Thoracic aorta (tissue), 2 donors: ENCODE data around the gene NUSAP1. TPM values are rescaled to one million over a fixed set of nuclear protein-coding genes. Genes with fewer than 3 reads are reported as not detected.
"Not testable (repeated sequence)": the region's sequence is repeated elsewhere in the genome, so short reads cannot be mapped to it uniquely, and the experiment has no call there.

ENCODE experiments used
- ATAC-seq: fragments of 150-250 bp; one replicate; pipeline ENCODE4 v1.8.0; 2017; ENCODE audit warnings: low read depth; ENCODE audit not compliant: insufficient number of reproducible peaks, low FRiP score
- DNase-seq: peaks from one replicate; pipeline ENCODE4 v3.0.0-alpha.2; 2020; ENCODE audit warnings: low spot score
- H3K27ac ChIP-seq, 2 donors: fragments of 200-600 bp; sonication (generic); 1 replicate in 1 of 2; 2 replicates in 1 of 2; pipeline ENCODE4 v1.5.1; 2016; ENCODE audit warnings: mild to moderate bottlenecking in 2 of 2, moderate library complexity in 2 of 2
- H3K27me3 ChIP-seq: fragments of 200-600 bp; sonication (generic); replicated peaks from 2 replicates; pipeline ENCODE4 v1.6.0; 2016; ENCODE audit warnings: mild to moderate bottlenecking; ENCODE audit not compliant: insufficient read depth
- H3K36me3 ChIP-seq: fragments of 200-600 bp; sonication (generic); one replicate; pipeline ENCODE4 v1.5.1; 2016
- H3K4me1 ChIP-seq, 2 donors: fragments of 200-600 bp; sonication (generic); 1 replicate in 1 of 2; 2 replicates in 1 of 2; pipeline versions ENCODE4 v1.5.1 to v1.6.0; 2016; ENCODE audit warnings: low read depth in 2 of 2, mild to moderate bottlenecking in 1 of 2; ENCODE audit not compliant: control insufficient read depth in 1 of 2
- H3K4me3 ChIP-seq: fragments of 200-600 bp; sonication (generic); 2 replicates; pipeline ENCODE4 v1.5.1; 2016; ENCODE audit warnings: mild to moderate bottlenecking
- H3K9me3 ChIP-seq: fragments of 200-600 bp; sonication (generic); 2 replicates; pipeline ENCODE4 v1.5.1; 2016
- CTCF ChIP-seq: fragments of 200-600 bp; sonication (generic); IDR thresholded peaks from one replicate; pipeline ENCODE4 v1.5.1; 2019; ENCODE audit warnings: antibody characterized with exemption
- total RNA-seq, 2 donors: library from RNA; depleted of rRNA; stranded (reverse); fragments of >200 nt; gene quantifications; one replicate each; pipeline versions ENCODE4 v1.1.0 to v1.2.3, GENCODE V29; 2016

Gene NUSAP1
- total RNA-seq, 2 donors from 2014 or later, result 1.4 to 5.7 TPM

- Histone ChIP-seq H3K27ac (no peak overlapping the region), H3K4me3 (no peak overlapping the region), H3K4me1 (peaks cover 0 to 13% of the 10 kb centered on the region in 2 donors), H3K9me3 (no peaks in the 10 kb centered on the region), H3K27me3 (no peaks in the 10 kb centered on the region), H3K36me3 (peaks cover 7% of the 10 kb centered on the region)
- DNase-seq (no peak), ATAC-seq (no peak)
- TF ChIP-seq CTCF, result no peak
Observed at GRCh38 chr15:41292521-41292920, 40.2 kb upstream of the NUSAP1 start.

DNA sequence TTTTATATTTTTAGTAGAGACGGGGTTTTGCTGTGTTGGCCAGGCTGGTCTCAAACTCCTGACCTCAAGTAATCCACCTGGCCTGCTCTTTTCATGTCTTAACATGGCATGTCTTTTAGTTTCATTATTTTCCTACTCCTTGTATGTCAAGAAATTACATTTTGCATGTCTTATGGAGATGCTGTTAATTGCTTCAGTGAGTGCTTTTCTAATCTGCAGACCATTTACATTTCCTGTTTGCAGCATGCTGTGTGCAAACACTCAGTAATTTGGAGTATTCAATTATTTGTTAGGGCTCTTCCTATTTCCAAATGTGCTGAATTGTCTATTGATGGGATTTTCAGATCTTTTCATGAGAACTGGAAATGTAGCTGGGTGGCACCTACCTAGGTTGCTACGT, 31.5 kb upstream of the NUSAP1 start:
- H3K36me3 ChIP-seq, result peaks cover 14% of the 10 kb centered on the region
- H3K27ac ChIP-seq, ATAC-seq, H3K9me3 ChIP-seq, H3K4me1 ChIP-seq, DNase-seq, H3K27me3 ChIP-seq, H3K4me3 ChIP-seq: not testable (repeated sequence)

- ATAC-seq (no peak), DNase-seq (no peak)
- H3K4me3 ChIP-seq, result no peak overlapping the region
- no peaks in the 10 kb centered on the region for H3K9me3 ChIP-seq
- no peaks in the 10 kb centered on the region for H3K4me1 ChIP-seq
- TF ChIP-seq CTCF, result no peak
- H3K27ac ChIP-seq, result no peak overlapping the region
- no peaks in the 10 kb centered on the region for H3K27me3 ChIP-seq
- H3K36me3 ChIP-seq, result peaks cover 14% of the 10 kb centered on the region
Observed at GRCh38 chr15:41301587-41301986, 31.1 kb upstream of the NUSAP1 start.

DNA sequence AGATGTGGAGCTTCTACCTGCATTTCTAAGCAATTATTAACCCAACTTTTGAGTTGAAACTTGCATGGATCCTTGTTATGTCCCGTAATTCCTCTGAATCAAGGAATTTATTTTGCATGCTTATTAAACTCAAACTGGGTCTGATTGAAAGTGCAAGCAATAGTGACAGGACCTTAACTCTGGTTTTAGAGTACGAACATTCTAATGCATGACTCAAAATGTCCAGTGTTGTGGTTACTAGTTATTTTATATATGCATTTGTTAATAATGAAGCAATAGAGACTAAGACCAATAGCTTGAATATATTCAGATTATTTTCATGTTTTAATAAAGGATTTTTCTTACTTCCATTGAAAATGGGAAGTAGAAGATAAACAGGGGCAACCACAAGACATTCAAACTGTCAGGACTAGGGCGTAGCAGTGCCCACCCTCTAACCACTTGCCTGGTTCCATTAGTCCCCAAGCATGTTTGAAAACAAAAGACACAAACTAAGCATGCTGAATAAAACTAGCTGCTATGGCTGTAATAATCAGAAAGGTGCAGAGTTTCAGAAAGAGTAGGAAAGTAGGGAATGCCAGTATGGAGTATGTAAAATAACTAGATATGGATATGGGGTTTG, 28.4 kb upstream of the NUSAP1 start:
- Histone ChIP-seq H3K9me3 (no peaks in the 10 kb centered on the region), H3K4me3 (no peak overlapping the region), H3K27ac (no peak overlapping the region), H3K36me3 (no peaks in the 10 kb centered on the region), H3K4me1 (no peaks in the 10 kb centered on the region), H3K27me3 (no peaks in the 10 kb centered on the region)
- TF ChIP-seq CTCF, result no peak
- no peak for DNase-seq
- no peak for ATAC-seq

- Histone ChIP-seq H3K4me1 (no peaks in the 10 kb centered on the region), H3K9me3 (no peaks in the 10 kb centered on the region), H3K36me3 (no peaks in the 10 kb centered on the region), H3K4me3 (no peak overlapping the region), H3K27me3 (no peaks in the 10 kb centered on the region), H3K27ac (no peak overlapping the region)
- TF ChIP-seq CTCF, result no peak
- DNase-seq (no peak), ATAC-seq (no peak)
Observed at GRCh38 chr15:41307679-41308078, 25.0 kb upstream of the NUSAP1 start.
